Left hindlimb (tissue), 1 donor: ENCODE measurements around the gene RAPGEFL1.
"Not testable (repeated sequence)": the region's sequence is repeated elsewhere in the genome, so short reads cannot be mapped to it uniquely, and the experiment has no call there.

Source experiments
- DNase-seq: peaks from one replicate; pipeline ENCODE4 v3.0.0-alpha.2; 2018

RAPGEFL1 gene

GRCh38 chr17:40175928-40176753, 1.1 kb upstream of the RAPGEFL1 start:
- DNase-seq, result no peak

- no peak for DNase-seq
These were observed 538 bp upstream of the RAPGEFL1 start for GRCh38 chr17:40176754-40177110.

GRCh38 chr17:40178021-40178601, 841 bp downstream of the RAPGEFL1 start:
- DNase-seq, result no peak

GRCh38 chr17:40178660-40179059, 1.4 kb downstream of the RAPGEFL1 start:
- no peak for DNase-seq

GRCh38 chr17:40179923-40180659, 2.8 kb downstream of the RAPGEFL1 start:
- no peak for DNase-seq

- DNase-seq, result no peak
These were observed 3.4 kb downstream of the RAPGEFL1 start for GRCh38 chr17:40180694-40181093.

GRCh38 chr17:40181205-40181604, 3.9 kb downstream of the RAPGEFL1 start:
- no peak for DNase-seq

GRCh38 chr17:40182606-40183005, 5.3 kb downstream of the RAPGEFL1 start:
- no peak for DNase-seq

- no peak for DNase-seq
These were observed 10.0 kb downstream of the RAPGEFL1 start for GRCh38 chr17:40187238-40187637.

GRCh38 chr17:40188694-40189093, 11.4 kb downstream of the RAPGEFL1 start:
- DNase-seq, result no peak

- no peak for DNase-seq
These were observed 13.1 kb downstream of the RAPGEFL1 start for GRCh38 chr17:40190197-40191021.

GRCh38 chr17:40191237-40192208, 14.3 kb downstream of the RAPGEFL1 start:
- DNase-seq, result peak; percentile 75

- no peak for DNase-seq
These were observed 15.7 kb downstream of the RAPGEFL1 start for GRCh38 chr17:40192961-40193360.

- no peak for DNase-seq
These were observed 17.6 kb downstream of the RAPGEFL1 start for GRCh38 chr17:40194821-40195220.

- no peak for DNase-seq
These were observed 20.3 kb downstream of the RAPGEFL1 start for GRCh38 chr17:40197550-40197949.

- not testable (repeated sequence) for DNase-seq
These were observed 20.7 kb downstream of the RAPGEFL1 start for GRCh38 chr17:40197965-40198456.

GRCh38 chr17:40198576-40198975, 21.3 kb downstream of the RAPGEFL1 start:
- no peak for DNase-seq

- no peak for DNase-seq
These were observed 25.9 kb downstream of the RAPGEFL1 start for GRCh38 chr17:40203131-40203530.

GRCh38 chr17:40206193-40206592, 28.9 kb downstream of the RAPGEFL1 start:
- not testable (repeated sequence) for DNase-seq

- no peak for DNase-seq
These were observed 32.3 kb downstream of the RAPGEFL1 start for GRCh38 chr17:40209404-40210093.

- DNase-seq, result not testable (repeated sequence)
These were observed 36.6 kb downstream of the RAPGEFL1 start for GRCh38 chr17:40213914-40214313.
